PC-9 (cell line): ENCODE data around the gene C11orf86.

Source experiments
- EZH2 ChIP-seq: fragments of 200-600 bp; sonication (generic); IDR thresholded peaks from 2 replicates; pipeline ENCODE4 v1.8.0; 2017; ENCODE audit warnings: antibody characterized with exemption, low read depth
- TF ChIP-seq, protein P1 (sequence below): fragments of 200-600 bp; sonication (generic); conservative IDR thresholded peaks from 2 replicates; pipeline ENCODE4 v1.6.1; 2017; ENCODE audit warnings: mixed run types, antibody characterized with exemption, mild to moderate bottlenecking, moderate library complexity

DNA sequence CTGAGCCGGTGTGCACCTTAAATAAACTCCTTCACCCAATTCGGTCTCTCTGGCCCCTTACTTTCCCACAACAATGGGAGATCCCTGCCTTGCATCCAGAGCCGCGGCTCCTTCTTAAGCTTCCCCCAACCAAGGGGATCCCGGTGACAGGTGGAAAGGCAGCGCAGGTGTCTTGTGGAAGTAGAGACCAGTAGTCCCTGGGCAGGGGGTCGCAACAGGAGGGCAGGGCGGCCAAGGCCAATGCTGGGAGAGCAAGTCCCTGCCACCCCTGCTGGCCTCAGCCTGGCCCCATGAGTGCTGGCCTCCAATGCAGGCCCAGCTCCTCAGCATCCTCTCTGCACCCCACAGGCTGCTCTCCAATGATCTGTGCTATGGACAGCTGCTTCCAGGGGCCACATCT lies 39.9 kb downstream of the C11orf86 start:
- TF ChIP-seq, protein P1, sequence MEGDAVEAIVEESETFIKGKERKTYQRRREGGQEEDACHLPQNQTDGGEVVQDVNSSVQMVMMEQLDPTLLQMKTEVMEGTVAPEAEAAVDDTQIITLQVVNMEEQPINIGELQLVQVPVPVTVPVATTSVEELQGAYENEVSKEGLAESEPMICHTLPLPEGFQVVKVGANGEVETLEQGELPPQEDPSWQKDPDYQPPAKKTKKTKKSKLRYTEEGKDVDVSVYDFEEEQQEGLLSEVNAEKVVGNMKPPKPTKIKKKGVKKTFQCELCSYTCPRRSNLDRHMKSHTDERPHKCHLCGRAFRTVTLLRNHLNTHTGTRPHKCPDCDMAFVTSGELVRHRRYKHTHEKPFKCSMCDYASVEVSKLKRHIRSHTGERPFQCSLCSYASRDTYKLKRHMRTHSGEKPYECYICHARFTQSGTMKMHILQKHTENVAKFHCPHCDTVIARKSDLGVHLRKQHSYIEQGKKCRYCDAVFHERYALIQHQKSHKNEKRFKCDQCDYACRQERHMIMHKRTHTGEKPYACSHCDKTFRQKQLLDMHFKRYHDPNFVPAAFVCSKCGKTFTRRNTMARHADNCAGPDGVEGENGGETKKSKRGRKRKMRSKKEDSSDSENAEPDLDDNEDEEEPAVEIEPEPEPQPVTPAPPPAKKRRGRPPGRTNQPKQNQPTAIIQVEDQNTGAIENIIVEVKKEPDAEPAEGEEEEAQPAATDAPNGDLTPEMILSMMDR, result no peak
- no peak for TF ChIP-seq EZH2
